Measurements from ENCODE around the gene WDR93. TPM values are rescaled to one million over a fixed set of nuclear protein-coding genes. Genes with fewer than 3 reads are reported as not detected.

Gene WDR93
- total RNA-seq, 4 donors from 2014 or later = not detected

DNA sequence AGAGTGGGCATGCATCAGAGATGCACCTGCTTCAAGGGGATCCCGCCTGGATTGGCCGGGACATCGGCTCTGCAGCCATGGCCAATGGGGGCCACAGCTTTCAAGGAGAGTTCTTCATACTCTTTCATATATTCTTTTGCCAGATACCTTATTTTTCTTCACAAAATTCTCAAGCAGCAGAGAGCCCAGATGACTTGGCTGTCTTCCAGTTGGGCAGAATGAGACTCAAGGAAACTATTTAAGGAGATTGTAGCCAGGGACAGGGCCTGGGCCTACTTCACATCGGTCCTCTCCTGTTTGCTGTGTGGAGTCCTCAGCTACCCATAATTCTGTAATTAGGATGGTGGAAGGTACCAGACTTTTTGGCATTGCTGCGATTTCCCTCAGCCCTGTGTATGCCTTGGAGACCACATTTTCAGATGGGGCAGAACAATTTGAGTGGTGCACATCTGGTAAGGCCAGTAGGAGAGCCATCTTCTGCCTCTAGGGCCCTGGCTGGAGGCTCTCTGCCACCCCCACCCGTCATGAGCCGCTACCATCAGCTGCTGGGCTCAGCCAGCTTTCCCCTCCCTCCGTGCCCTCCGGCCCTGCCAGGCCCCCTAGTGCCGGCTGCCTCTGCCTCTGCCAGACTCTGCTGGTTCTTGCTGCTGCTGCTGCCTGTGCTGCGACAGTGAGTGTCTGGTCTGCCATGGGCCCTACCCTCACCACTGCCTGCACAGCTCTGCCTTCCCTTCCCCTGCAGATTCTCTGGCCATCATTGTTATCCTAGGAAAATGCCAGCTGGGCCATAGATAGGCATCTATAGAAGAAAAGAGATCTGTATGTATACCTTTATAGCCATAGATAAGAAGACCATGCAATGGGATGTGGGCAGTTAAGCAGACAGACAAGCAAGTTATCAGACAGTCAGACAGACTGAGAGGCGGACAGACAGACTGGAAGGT, 18.1 kb upstream of the WDR93 start:
- intact Hi-C loops (cut with DNase I; ENCODE audit: low total_unique reads) = no loop called here
- Histone ChIP-seq H3K9me3 (no peaks in the 10 kb centered on the region), H3K4me1 (no peaks in the 10 kb centered on the region), H3K4me3 (no peak overlapping the region), H3K27me3 (no peaks in the 10 kb centered on the region), H3K36me3 (no peaks in the 10 kb centered on the region), H3K27ac (no peak overlapping the region)
- in situ Hi-C loops (cut with MboI; ENCODE audit: low pct_ligation_motif_present in 1 of 4, low pct_unique_long_range_greater_than_20kb in 1 of 4, low sequenced_read_pairs in 3 of 4) = no loop called here
- no peak for DNase-seq
- TF ChIP-seq EP300 (IDR thresholded peaks at IDR 0.05; ENCODE audit: low read depth) = no peak
- TF ChIP-seq POLR2A (IDR thresholded peaks at IDR 0.05) = no peak
- 92% methylated on average over 3 to 11 of the region's 12 CpGs for WGBS, 2 donors (ENCODE audit: low coverage in 1 of 2)

DNA sequence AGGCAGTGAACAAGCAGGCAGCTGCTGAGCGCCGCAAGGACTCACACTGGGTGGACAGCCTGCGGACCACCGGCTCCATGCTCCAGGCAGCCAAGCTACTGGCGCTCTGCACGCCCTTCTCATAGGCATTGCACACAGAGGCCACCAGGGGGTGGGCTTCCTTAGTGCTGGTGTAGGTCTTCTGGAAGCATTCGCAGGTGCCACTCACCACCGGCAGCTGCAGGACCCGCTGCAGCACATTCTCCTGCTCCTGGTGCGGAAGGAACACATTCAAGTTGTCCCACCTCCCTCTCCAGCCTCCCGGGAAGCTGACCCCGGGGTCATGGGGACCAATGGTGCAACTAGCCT, 17.5 kb upstream of the WDR93 start:
- DNase-seq = no peak
- Histone ChIP-seq H3K9me3 (no peaks in the 10 kb centered on the region), H3K4me1 (no peaks in the 10 kb centered on the region), H3K27me3 (no peaks in the 10 kb centered on the region), H3K4me3 (no peak overlapping the region), H3K27ac (no peak overlapping the region), H3K36me3 (no peaks in the 10 kb centered on the region)
- TF ChIP-seq POLR2A (IDR thresholded peaks at IDR 0.05) = no peak
- TF ChIP-seq EP300 (IDR thresholded peaks at IDR 0.05; ENCODE audit: low read depth) = no peak
- TF ChIP-seq, protein P1, sequence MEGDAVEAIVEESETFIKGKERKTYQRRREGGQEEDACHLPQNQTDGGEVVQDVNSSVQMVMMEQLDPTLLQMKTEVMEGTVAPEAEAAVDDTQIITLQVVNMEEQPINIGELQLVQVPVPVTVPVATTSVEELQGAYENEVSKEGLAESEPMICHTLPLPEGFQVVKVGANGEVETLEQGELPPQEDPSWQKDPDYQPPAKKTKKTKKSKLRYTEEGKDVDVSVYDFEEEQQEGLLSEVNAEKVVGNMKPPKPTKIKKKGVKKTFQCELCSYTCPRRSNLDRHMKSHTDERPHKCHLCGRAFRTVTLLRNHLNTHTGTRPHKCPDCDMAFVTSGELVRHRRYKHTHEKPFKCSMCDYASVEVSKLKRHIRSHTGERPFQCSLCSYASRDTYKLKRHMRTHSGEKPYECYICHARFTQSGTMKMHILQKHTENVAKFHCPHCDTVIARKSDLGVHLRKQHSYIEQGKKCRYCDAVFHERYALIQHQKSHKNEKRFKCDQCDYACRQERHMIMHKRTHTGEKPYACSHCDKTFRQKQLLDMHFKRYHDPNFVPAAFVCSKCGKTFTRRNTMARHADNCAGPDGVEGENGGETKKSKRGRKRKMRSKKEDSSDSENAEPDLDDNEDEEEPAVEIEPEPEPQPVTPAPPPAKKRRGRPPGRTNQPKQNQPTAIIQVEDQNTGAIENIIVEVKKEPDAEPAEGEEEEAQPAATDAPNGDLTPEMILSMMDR (IDR thresholded peaks at IDR 0.05) = peak in 3 of 5 experiments; percentile 26 to 29 (median 29)
- no peak for TF ChIP-seq POLR2AphosphoS5 (IDR thresholded peaks at IDR 0.05)
- in situ Hi-C loops (cut with MboI; ENCODE audit: low pct_ligation_motif_present in 1 of 4, low pct_unique_long_range_greater_than_20kb in 1 of 4, low sequenced_read_pairs in 3 of 4) (no loop called here), intact Hi-C loops (cut with DNase I; ENCODE audit: low total_unique reads) (no loop called here)
- WGBS, 2 donors (ENCODE audit: low coverage in 1 of 2) = 72 to 82% methylated on average over 2 to 12 of the region's 12 CpGs

DNA sequence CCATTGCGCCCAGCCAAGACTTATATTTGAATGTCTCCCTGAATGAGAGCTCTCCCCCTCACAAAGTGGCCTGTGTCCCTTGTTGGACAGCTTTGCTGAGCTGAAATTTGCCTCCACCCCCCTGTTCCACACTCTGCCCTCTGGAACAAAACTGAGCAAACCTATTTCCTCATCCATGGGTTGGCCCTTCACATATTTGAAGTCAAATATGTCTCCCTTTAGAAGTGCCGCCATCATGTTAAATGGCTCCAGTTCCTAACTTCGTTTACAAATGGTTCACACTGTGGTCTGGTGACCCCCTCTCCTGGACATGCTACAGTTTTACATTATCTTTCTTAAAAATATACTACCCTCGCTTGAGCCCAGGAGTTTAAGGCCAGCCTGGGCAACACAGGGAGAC, 16.1 kb upstream of the WDR93 start:
- Histone ChIP-seq H3K9me3 (no peaks in the 10 kb centered on the region), H3K27ac (no peak overlapping the region), H3K4me3 (no peak overlapping the region), H3K36me3 (no peaks in the 10 kb centered on the region), H3K27me3 (no peaks in the 10 kb centered on the region), H3K4me1 (peaks cover 0 to 4% (median under 1%) of the 10 kb centered on the region in 4 donors)
- intact Hi-C loops (cut with DNase I; ENCODE audit: low total_unique reads) = no loop called here
- no peak for DNase-seq
- TF ChIP-seq EP300 (IDR thresholded peaks at IDR 0.05; ENCODE audit: low read depth) (no peak), POLR2A (IDR thresholded peaks at IDR 0.05) (no peak)
- 63 to 88% methylated on average over 3 to 4 of the region's 4 CpGs for WGBS, 2 donors (ENCODE audit: low coverage in 1 of 2)
- in situ Hi-C loops (cut with MboI; ENCODE audit: low pct_ligation_motif_present in 1 of 4, low pct_unique_long_range_greater_than_20kb in 1 of 4, low sequenced_read_pairs in 3 of 4) = no loop called here

DNA sequence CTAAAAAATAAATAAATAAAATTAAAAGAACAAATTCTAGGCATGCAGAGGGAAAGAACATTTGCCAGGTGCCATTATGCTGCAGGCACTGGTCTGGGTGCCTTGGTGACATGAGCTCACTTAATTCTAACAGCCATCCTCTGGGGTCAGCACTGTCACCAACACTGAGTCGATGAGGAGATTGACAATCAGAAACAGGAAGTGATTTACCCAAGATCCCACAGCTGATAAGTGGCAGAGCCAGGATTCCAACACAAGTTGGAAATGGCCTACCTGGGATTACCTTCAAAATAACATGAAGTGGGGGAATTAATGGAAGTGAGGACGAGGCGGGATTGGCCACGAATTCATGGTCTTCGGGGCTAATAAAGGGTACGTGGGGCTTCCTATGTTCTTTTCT, 15.0 kb upstream of the WDR93 start:
- TF ChIP-seq, protein P1 (IDR thresholded peaks at IDR 0.05) = no peak
- TF ChIP-seq POLR2AphosphoS5 (IDR thresholded peaks at IDR 0.05) = no peak
- TF ChIP-seq EP300 (IDR thresholded peaks at IDR 0.05; ENCODE audit: low read depth) = no peak
- TF ChIP-seq POLR2A (IDR thresholded peaks at IDR 0.05) = no peak
- intact Hi-C loops (cut with DNase I; ENCODE audit: low total_unique reads) = no loop called here
- Histone ChIP-seq H3K36me3 (no peaks in the 10 kb centered on the region), H3K9me3 (no peaks in the 10 kb centered on the region), H3K27ac (no peak overlapping the region), H3K27me3 (no peaks in the 10 kb centered on the region), H3K4me3 (no peak overlapping the region), H3K4me1 (peaks cover 6 to 14% (median 9%) of the 10 kb centered on the region in 4 donors)
- 89% methylated on average over 5 to 6 of the region's 6 CpGs for WGBS, 2 donors (ENCODE audit: low coverage in 1 of 2)
- in situ Hi-C loops (cut with MboI; ENCODE audit: low pct_ligation_motif_present in 1 of 4, low pct_unique_long_range_greater_than_20kb in 1 of 4, low sequenced_read_pairs in 3 of 4) = no loop called here
- DNase-seq = no peak

DNA sequence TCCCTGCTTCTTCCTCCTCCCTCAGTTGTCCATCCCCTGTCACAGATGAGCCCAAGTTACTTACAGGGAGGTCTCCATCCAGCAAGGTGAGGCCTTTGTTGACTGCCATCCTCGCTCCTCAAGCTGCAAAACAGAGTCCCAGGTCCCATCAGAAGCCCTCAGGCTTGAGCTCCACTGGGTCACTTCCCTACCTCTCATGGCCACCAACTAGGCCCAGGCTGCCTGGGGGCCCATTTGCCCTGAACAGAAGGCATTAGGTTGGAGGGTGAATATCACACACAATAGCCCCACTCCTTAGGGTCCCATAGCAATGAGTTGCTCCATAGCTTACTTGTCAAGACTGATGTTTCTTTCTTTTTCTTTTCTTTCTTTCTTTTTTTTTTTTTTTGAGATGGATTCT, 13.2 kb upstream of the WDR93 start:
- in situ Hi-C loops (cut with MboI; ENCODE audit: low pct_ligation_motif_present in 1 of 4, low pct_unique_long_range_greater_than_20kb in 1 of 4, low sequenced_read_pairs in 3 of 4) = no loop called here
- no peak for DNase-seq
- WGBS, 2 donors (ENCODE audit: low coverage in 1 of 2) = 89% methylated on average over 1 of the region's 1 CpG; no CpG with 5 or more reads in 1 of the 2 donors
- Histone ChIP-seq H3K9me3 (no peaks in the 10 kb centered on the region), H3K4me1 (peaks cover 13 to 24% (median 17%) of the 10 kb centered on the region in 4 donors), H3K4me3 (no peak overlapping the region), H3K36me3 (no peaks in the 10 kb centered on the region), H3K27ac (no peak overlapping the region), H3K27me3 (no peaks in the 10 kb centered on the region)
- TF ChIP-seq POLR2A (IDR thresholded peaks at IDR 0.05) (no peak), POLR2AphosphoS5 (IDR thresholded peaks at IDR 0.05) (no peak), EP300 (IDR thresholded peaks at IDR 0.05; ENCODE audit: low read depth) (no peak)
- TF ChIP-seq, protein P1 (IDR thresholded peaks at IDR 0.05) = no peak
- intact Hi-C loops (cut with DNase I; ENCODE audit: low total_unique reads) = no loop called here
